ENCODE measurements around the gene MCC.

DNA sequence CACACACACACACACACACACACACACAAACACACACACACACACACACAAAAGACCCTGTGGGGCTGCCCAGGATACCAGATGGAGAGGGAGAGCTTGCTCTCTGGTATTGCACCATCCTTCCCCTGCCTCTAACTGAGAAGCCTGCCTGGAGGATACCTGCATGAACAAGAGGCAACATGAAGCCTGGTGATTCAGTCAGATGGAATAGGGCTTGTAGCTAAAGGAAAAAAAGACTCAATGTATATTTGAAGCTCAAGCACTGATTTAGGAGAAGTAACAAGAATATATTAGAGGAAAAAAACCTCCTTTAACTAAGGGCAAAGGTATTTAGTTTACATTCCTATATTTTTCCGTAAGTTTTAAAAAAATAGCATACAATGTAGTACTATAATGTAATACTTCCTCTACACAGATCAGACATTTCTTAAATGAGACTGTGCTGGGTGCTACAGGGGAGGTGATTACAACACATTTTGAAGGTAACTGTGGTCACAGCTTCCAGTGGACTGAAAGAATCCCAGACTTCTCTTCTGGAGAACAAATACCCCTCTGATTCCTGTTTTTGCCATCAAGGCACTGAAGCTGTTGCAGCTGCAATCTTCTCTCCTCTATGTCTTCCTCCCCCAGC, 342.4 kb downstream of the MCC start:
- TF ChIP-seq GABPA (IDR thresholded peaks at IDR 0.05; ENCODE audit: low read depth) (no peak), REST (IDR thresholded peaks at IDR 0.05; ENCODE audit: insufficient replicate concordance, low read depth) (no peak)
- TF ChIP-seq, protein P1, sequence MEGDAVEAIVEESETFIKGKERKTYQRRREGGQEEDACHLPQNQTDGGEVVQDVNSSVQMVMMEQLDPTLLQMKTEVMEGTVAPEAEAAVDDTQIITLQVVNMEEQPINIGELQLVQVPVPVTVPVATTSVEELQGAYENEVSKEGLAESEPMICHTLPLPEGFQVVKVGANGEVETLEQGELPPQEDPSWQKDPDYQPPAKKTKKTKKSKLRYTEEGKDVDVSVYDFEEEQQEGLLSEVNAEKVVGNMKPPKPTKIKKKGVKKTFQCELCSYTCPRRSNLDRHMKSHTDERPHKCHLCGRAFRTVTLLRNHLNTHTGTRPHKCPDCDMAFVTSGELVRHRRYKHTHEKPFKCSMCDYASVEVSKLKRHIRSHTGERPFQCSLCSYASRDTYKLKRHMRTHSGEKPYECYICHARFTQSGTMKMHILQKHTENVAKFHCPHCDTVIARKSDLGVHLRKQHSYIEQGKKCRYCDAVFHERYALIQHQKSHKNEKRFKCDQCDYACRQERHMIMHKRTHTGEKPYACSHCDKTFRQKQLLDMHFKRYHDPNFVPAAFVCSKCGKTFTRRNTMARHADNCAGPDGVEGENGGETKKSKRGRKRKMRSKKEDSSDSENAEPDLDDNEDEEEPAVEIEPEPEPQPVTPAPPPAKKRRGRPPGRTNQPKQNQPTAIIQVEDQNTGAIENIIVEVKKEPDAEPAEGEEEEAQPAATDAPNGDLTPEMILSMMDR (IDR thresholded peaks at IDR 0.05; ENCODE audit: insufficient read depth, low read length): no peak
